GM21367 (cell line): ENCODE measurements around the gene APOL4.
"Not testable (repeated sequence)": the region's sequence is repeated elsewhere in the genome, so short reads cannot be mapped to it uniquely, and the experiment has no call there.

Experiments
- ATAC-seq: cut with Tn5 transposase; IDR thresholded peaks from one replicate; pipeline ENCODE4 v1.9.1; 2021; ENCODE audit not compliant: unreplicated experiment

Gene APOL4

GRCh38 chr22:36208914-36209313 is 7.3 kb upstream of the APOL4 start:
- no peak for ATAC-seq

DNA sequence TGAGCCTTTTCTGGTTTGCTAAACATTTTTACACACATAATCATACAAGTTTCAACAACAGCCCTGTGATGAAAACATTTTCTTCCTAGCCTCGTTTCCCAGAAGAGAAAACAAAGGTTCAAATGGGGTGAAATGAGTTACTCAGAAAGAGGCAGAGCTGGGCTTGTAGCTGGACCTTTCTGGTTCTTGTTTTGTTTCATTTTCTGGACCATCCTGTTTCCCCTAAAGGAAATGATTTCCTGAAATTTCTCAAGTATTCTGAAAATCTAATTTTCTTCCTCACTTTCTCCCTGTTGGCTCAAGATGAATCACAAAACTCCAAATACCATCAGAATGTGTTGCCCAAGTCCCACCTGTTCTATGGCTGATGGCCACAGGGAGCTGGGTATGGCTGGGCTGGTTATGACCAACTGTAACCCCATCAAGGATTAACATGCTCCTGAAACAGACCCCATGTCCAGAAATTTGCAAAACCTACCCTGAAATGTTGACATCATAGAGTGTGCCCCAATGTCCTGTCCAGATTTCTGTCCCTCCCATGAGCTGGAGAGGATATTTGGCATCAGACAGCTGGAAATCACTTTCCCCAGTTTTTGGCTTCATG is 6.7 kb upstream of the APOL4 start:
- ATAC-seq, result no peak

DNA sequence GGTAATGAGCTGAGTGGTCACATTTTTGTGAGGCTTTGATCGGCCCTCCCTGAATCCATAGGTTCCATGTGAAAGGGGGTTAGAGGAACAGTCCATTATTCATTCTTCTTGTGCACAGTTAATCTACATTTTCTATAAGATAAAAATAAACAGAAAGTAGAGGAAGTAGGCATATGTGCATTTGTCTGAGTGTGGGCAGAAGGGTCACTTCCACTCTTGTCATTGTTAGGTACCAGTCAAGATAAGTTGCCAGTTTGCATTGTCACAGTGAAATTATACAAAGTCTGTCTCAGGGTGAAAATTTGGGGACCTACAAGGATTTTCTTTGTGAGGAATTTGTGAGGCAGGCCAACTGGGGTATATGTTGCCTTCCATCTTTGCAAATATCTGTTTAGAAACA is 4.6 kb upstream of the APOL4 start:
- no peak for ATAC-seq

DNA sequence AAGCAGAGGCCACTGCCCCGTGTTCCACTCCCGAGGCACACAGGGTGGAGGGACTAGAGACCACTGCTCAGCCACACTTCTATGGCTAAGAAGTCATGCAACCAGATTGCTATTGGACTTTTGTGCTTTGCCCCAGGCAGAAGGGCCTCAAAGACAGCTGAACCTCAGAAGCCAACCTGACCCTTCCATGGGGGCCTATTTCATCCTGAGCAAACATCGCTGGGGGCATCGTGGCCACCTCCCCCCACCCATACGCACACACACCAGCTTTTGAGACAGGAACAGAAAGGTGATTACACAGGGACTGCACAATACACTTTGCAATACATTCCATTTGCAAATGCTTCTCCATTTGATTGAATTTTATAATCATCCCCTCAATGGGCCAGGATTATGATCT is 4.0 kb upstream of the APOL4 start:
- not testable (repeated sequence) for ATAC-seq

- no peak for ATAC-seq
Observed at GRCh38 chr22:36204632-36205015, 3.0 kb upstream of the APOL4 start.

DNA sequence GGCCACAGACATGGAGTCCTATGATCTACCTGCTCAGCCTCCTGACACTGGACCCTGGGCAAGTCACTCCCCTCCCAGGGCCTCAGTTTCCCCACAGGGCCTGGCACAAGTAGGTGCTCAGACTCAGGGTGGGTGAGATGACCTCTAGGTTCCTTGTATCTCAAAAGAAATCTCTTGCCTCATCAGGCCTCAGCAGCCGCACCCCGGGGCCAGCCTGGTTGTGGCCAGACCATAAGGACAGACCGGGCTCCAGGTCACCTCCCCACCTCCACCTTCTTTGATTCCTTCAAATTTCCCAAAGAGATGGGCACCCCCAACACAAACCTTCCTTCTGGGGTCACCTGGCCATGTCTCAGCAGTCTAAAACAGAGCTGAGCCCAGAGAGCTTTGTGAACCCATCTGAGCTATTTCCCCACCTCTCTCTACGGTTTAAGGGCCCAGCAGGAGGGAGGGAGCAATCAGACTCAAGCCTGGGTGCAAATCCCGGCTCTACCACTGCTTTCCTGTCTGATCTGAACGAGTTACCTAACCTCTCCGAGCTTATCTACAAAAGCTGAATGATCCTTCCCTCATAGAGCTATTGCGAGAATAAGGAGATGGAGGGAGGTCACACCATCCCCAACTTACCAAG is 2.5 kb upstream of the APOL4 start:
- ATAC-seq, result no peak

- not testable (repeated sequence) for ATAC-seq
Observed at GRCh38 chr22:36203441-36203840, 1.8 kb upstream of the APOL4 start.

GRCh38 chr22:36202906-36203305 is 1.3 kb upstream of the APOL4 start:
- not testable (repeated sequence) for ATAC-seq

DNA sequence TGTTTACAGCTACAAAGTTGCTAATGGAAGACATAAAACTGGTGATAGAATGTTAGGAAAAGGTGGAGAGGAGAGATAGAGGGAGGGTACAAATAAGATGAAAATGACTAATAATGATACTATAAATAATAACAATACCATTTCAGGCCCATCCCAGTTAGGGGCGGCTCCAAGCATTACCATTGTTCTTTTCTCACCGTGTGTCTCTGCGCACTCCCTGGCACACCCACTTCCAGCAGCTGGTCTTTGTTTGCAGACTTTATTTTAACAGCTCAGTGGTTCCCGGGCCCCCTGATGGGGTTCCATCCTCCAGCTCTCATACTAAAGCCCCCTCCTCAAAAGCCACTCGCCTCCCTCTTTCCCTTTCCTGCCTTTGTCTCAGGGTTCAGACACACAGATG is 584 bp downstream of the APOL4 start:
- not testable (repeated sequence) for ATAC-seq

DNA sequence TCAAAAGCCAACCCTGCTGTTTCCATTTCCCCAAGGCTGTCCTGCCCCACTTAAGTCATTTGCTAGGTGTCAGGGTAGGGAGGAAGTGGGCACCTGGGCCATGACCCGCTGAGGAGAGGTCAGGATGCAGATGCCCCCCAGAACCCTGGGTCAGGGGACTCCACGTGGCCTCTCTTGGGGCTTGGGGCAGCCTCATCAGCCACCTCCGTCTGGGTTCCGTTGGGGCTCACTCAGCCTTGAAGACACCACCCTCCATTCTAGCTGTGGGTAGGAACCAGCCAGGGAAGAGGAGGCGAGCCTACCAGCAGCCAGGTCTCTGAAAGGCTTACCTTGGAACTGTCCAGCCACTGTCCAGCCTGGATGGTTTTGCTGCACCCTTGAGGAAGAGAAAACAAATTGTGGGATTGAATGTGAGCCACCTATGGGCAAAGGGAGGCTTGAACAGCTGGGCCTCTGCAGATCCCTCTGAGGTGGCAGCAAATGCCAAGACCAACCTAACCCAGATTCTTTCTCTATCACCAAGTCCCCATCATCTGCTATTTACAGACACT is 2.5 kb downstream of the APOL4 start:
- no peak for ATAC-seq

GRCh38 chr22:36198536-36198935 is 3.1 kb downstream of the APOL4 start:
- ATAC-seq, result no peak

DNA sequence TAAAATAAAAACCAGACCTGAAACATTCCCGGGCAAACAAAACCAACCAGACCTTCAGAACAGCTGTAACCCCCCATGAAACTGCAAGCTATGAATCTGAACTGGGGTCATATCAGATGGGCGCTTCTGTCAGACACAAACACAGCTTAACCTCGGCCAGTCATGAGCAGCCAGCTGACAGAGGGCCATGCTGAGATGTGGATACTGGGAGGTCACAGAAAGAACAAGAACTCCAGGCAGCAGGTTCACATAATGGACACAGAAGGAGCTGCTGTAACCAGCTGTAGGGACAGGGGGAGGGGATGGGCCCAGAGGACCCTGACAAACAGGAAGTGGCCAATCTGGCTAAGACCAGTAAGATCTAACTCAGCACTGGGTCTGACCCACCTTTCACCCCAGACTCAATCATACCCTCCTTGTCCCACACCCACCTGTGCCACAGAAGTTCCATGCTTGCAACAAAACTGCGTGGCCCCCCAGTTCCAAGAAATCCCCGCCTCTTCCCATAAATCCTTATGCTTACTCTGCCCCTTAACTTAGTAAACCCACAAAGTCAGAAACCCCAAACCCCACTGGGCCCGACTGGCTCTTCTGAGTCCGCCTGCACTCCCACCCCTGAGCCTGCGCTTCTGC is 4.0 kb downstream of the APOL4 start:
- no peak for ATAC-seq

- no peak for ATAC-seq
Observed at GRCh38 chr22:36197065-36197440, 4.6 kb downstream of the APOL4 start.

- no peak for ATAC-seq
Observed at GRCh38 chr22:36196254-36197064, 5.2 kb downstream of the APOL4 start.

DNA sequence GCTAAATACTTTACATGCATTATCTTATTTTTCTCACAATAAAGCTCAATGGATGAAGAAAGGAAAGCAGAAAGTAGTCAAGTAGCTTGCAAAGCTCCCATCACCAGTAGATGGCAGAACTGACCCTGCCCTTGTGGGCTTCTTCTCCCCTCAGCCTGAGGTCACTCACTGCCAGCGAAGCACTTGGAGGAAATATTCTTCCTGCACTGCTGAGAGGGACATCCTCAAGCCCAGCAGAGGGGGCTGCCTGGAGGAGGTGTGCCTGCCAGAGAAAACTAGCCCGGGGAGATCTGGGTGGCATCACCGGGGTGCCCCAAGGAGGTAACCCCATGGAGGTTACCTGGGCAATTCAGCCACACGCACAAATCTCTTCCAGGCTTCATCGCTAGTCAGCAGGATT is 6.6 kb downstream of the APOL4 start:
- ATAC-seq, result no peak

GRCh38 chr22:36194385-36194784 is 7.2 kb downstream of the APOL4 start:
- no peak for ATAC-seq

DNA sequence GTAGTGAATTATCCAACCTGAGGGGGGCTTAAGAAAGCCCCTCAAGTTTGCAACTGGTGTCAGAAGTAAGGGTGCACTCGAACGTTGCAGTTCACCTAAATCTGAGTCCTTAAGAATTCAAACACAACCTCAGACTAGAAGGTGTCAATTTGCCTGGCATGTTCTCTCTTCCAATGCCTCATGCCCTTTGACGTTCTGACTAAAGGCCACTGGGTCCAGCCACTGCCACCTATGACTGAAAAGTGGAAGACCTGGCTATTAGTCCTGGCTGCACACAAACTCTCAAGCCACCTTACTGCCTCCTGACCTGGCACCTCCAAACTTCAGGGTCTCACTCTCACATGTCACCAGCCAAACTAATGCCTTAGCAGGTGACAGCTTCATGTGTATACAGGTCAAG is 8.0 kb downstream of the APOL4 start:
- ATAC-seq, result no peak

DNA sequence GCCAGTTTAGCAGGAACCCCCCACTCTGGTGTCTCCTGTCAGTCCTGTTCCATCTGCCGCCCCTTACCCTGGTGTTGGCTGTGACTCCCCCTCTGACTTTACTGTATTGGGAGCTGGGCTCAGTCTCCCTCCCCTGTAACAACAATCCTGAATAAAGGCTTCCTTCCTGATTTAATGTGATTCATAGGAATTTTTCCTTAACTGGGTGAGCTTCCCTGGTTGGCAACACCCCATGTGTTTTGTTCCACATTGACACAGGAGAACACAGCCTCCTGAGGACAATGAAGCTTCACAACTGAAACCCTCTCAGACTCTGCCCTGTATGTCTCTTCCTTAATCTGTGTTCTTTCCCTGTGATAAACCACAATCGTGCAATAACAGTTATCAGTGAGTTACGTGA is 8.4 kb downstream of the APOL4 start:
- no peak for ATAC-seq

DNA sequence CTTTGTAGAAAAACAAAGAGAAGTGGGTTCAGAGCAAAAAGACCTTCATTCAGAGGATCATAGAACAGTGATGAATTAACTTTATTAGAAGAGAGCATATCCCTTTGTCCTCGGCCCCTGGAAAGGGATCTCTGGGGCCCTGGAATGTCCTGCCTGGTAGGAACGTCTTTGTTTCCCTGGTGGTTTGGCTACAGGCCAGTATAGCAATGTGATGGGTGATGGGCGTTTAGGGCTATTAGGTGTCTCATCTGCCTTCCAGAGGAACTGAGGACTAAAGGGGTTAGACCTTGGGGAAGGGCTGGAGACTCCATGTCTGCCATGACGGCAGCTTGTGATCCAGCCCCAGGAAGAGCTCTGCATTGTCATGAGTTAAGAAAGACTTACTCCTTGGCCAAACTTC is 9.1 kb downstream of the APOL4 start:
- ATAC-seq, result no peak

- ATAC-seq, result no peak
Observed at GRCh38 chr22:36191106-36191836, 10.3 kb downstream of the APOL4 start.

DNA sequence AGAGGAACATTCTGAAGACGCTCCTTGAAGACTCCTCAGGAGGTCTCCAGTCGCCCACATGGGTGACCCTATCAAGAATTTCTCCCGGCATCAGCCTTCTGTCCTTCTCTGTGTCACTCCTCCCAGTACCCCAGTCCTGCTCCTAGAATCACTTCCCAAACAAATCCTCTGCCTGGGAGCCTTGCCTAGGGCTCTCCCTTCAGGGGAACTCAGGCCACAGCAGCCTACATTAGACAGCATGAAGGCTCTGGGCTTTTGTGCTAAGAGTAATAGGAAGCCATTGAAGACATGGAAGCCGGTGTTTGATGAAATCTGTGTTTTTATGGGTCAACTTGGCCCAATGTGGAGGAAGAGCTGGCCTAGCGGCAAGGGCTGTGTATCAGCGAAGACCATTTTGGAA is 13.7 kb downstream of the APOL4 start:
- ATAC-seq, result not testable (repeated sequence)
